KMS-11 (cell line): ENCODE data around the gene MISFA.
A peak's percentile ranks its signal among the peaks of the same experiment; 100 is the strongest.

ENCODE experiments used
- H2AFZ ChIP-seq: fragments of 200-600 bp; sonication (generic); 2 replicates; pipeline ENCODE4 v1.6.1; 2016; ENCODE audit warnings: antibody characterized with exemption, mixed run types, low read depth
- H3K27ac ChIP-seq: fragments of 200-600 bp; sonication (generic); 2 replicates; pipeline ENCODE4 v1.6.1; 2016; ENCODE audit warnings: mild to moderate bottlenecking, mixed run types
- H3K27me3 ChIP-seq: fragments of 200-600 bp; sonication (generic); 2 replicates; pipeline ENCODE4 v1.6.1; 2017; ENCODE audit warnings: mild to moderate bottlenecking, low read depth, mixed run types, moderate library complexity; ENCODE audit not compliant: insufficient read depth
- H3K36me3 ChIP-seq: fragments of 200-600 bp; sonication (generic); 2 replicates; pipeline ENCODE4 v1.6.1; 2017; ENCODE audit warnings: mild to moderate bottlenecking, mixed run types; ENCODE audit not compliant: insufficient read depth
- H3K4me1 ChIP-seq: fragments of 200-600 bp; sonication (generic); 2 replicates; pipeline ENCODE4 v1.6.1; 2016; ENCODE audit warnings: mild to moderate bottlenecking, low read depth, mixed run types; ENCODE audit not compliant: poor library complexity, severe bottlenecking
- H3K4me2 ChIP-seq: fragments of 200-600 bp; sonication (generic); 2 replicates; pipeline ENCODE4 v1.7.0; 2016; ENCODE audit warnings: mild to moderate bottlenecking, mixed run types
- H3K4me3 ChIP-seq: fragments of 200-600 bp; sonication (generic); IDR thresholded peaks from 2 replicates; pipeline ENCODE4 v1.6.1; 2017; ENCODE audit warnings: low read depth, low read length, mixed read lengths; ENCODE audit not compliant: insufficient read depth
- H3K79me2 ChIP-seq: fragments of 200-600 bp; sonication (generic); 2 replicates; pipeline ENCODE4 v1.6.1; 2016; ENCODE audit warnings: low read depth, mixed run types; ENCODE audit not compliant: insufficient read depth
- H3K9ac ChIP-seq: fragments of 200-600 bp; sonication (generic); 2 replicates; pipeline ENCODE4 v1.6.1; 2016; ENCODE audit warnings: mild to moderate bottlenecking, mixed run types
- H4K20me1 ChIP-seq: fragments of 200-600 bp; sonication (generic); 2 replicates; pipeline ENCODE4 v1.6.1; 2016; ENCODE audit warnings: mild to moderate bottlenecking, mixed run types; ENCODE audit not compliant: insufficient read depth
- TF ChIP-seq, protein P1 (sequence below): fragments of 200-600 bp; sonication (generic); conservative IDR thresholded peaks from 2 replicates; pipeline ENCODE4 v1.6.1; 2017; ENCODE audit warnings: low read depth, mild to moderate bottlenecking, antibody characterized with exemption, low read length, moderate library complexity, mixed read lengths

MISFA gene

GRCh38 chr11:18650353-18650752 lies 50.8 kb downstream of the MISFA start:
- TF ChIP-seq, protein P1, sequence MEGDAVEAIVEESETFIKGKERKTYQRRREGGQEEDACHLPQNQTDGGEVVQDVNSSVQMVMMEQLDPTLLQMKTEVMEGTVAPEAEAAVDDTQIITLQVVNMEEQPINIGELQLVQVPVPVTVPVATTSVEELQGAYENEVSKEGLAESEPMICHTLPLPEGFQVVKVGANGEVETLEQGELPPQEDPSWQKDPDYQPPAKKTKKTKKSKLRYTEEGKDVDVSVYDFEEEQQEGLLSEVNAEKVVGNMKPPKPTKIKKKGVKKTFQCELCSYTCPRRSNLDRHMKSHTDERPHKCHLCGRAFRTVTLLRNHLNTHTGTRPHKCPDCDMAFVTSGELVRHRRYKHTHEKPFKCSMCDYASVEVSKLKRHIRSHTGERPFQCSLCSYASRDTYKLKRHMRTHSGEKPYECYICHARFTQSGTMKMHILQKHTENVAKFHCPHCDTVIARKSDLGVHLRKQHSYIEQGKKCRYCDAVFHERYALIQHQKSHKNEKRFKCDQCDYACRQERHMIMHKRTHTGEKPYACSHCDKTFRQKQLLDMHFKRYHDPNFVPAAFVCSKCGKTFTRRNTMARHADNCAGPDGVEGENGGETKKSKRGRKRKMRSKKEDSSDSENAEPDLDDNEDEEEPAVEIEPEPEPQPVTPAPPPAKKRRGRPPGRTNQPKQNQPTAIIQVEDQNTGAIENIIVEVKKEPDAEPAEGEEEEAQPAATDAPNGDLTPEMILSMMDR, result no peak
- Histone ChIP-seq H3K27me3 (no peaks in the 10 kb centered on the region), H3K4me1 (no peaks in the 10 kb centered on the region), H3K27ac (no peak overlapping the region), H3K79me2 (no peaks in the 10 kb centered on the region), H3K4me3 (no peak overlapping the region), H4K20me1 (no peaks in the 10 kb centered on the region), H3K9ac (no peak overlapping the region), H2AFZ (no peak overlapping the region), H3K36me3 (no peaks in the 10 kb centered on the region), H3K4me2 (no peak overlapping the region)

DNA sequence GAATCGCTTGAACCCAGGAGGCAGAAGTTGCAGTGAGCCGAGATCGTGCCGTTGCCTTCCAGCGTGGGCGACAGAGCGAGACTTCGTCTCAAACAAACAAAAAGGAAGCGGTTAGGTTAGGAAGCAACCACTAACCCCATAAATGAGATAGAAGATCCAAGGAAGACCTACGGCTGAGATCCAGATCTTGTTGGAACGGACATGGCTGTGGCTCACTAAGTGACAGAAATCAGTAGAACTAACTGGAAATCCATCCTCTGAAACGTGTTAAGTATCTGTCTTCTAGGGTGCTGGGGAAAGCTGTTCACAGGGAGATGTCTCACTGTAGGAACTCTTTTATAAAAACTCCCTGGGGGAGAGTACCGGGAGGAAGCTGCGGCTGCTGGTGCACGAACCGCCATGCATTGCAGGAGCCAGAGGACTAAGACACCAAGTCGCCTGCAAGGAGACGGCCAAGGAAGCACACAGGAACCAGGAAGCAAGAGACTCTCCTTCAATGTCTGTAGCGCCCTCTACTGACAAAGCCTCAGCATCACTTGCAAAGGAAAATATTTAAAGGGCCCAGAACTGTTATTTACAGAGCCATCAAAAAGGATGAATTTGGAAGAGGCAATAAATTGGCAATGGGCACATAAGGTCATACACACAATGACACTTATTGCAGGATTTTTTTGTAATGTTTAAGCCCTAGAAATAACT lies 51.4 kb downstream of the MISFA start:
- Histone ChIP-seq H3K4me1 (no peaks in the 10 kb centered on the region), H3K79me2 (no peaks in the 10 kb centered on the region), H3K27ac (no peak overlapping the region), H3K27me3 (no peaks in the 10 kb centered on the region), H2AFZ (no peak overlapping the region), H4K20me1 (no peaks in the 10 kb centered on the region), H3K36me3 (no peaks in the 10 kb centered on the region), H3K4me2 (no peak overlapping the region), H3K9ac (no peak overlapping the region), H3K4me3 (no peak overlapping the region)
- TF ChIP-seq, protein P1, result peak; percentile 70
